H9 (cell line): Measurements from ENCODE around the gene FAM221B. TPM values are rescaled to one million over a fixed set of nuclear protein-coding genes. Genes with fewer than 3 reads are reported as not detected.

ENCODE experiments used
- DNase-seq: peaks from one replicate; pipeline ENCODE4 v3.0.0-alpha.2; 2017
- H2AFZ ChIP-seq: one replicate; pipeline ENCODE4 v1.6.1; 2013; ENCODE audit warnings: mild to moderate bottlenecking, low read length, control low read depth, moderate library complexity
- H2AK5ac ChIP-seq: 2 replicates; pipeline ENCODE4 v1.6.1; 2013; ENCODE audit warnings: low read length, control low read depth, mixed read lengths; ENCODE audit not compliant: insufficient read length
- H2BK120ac ChIP-seq: one replicate; pipeline ENCODE4 v1.6.1; 2013; ENCODE audit warnings: low read depth, mild to moderate bottlenecking, low read length, control low read depth, inconsistent platforms; ENCODE audit not compliant: poor library complexity, severe bottlenecking
- H2BK12ac ChIP-seq: 2 replicates; pipeline ENCODE4 v1.6.1; 2013; ENCODE audit warnings: low read length, control low read depth, mixed read lengths, low read depth; ENCODE audit not compliant: insufficient read length
- H2BK15ac ChIP-seq: 2 replicates; pipeline ENCODE4 v1.6.1; 2013; ENCODE audit warnings: low read depth, low read length, control low read depth
- H2BK20ac ChIP-seq: one replicate; pipeline ENCODE4 v1.6.1; 2013; ENCODE audit warnings: low read depth, mild to moderate bottlenecking, low read length, control low read depth, inconsistent platforms; ENCODE audit not compliant: poor library complexity, severe bottlenecking
- H2BK5ac ChIP-seq: 2 replicates; pipeline ENCODE4 v1.6.1; 2013; ENCODE audit warnings: low read length, control low read depth, mixed read lengths; ENCODE audit not compliant: insufficient read length
- H3K14ac ChIP-seq: 2 replicates; pipeline ENCODE4 v1.6.1; 2013; ENCODE audit warnings: low read length, control low read depth; ENCODE audit not compliant: insufficient read depth
- H3K18ac ChIP-seq: 2 replicates; pipeline ENCODE4 v1.6.1; 2013; ENCODE audit warnings: low read depth, mild to moderate bottlenecking, mixed read lengths, low read length, control low read depth; ENCODE audit not compliant: insufficient read length
- H3K23ac ChIP-seq: 2 replicates; pipeline ENCODE4 v1.6.1; 2013; ENCODE audit warnings: low read length, control low read depth, mixed read lengths, low read depth; ENCODE audit not compliant: insufficient read length
- H3K23me2 ChIP-seq: 2 replicates; pipeline ENCODE4 v1.6.1; 2013; ENCODE audit warnings: low read depth, mild to moderate bottlenecking, mixed read lengths, low read length, control low read depth; ENCODE audit not compliant: insufficient read length, poor library complexity, severe bottlenecking
- H3K27ac ChIP-seq: 2 replicates; pipeline ENCODE4 v1.5.1; 2013; ENCODE audit warnings: low read length, control low read depth, mixed read lengths, low read depth; ENCODE audit not compliant: insufficient read length
- H3K27me3 ChIP-seq: 2 replicates; pipeline ENCODE4 v1.6.1; 2013; ENCODE audit warnings: low read length, control low read depth, inconsistent platforms; ENCODE audit not compliant: insufficient read depth
- H3K4ac ChIP-seq: 2 replicates; pipeline ENCODE4 v1.6.1; 2013; ENCODE audit warnings: low read depth, mild to moderate bottlenecking, control low read depth, inconsistent platforms, low read length, moderate library complexity
- H3K4me1 ChIP-seq: 2 replicates; pipeline ENCODE4 v1.6.1; 2013; ENCODE audit warnings: low read length, control low read depth, inconsistent platforms; ENCODE audit not compliant: insufficient read depth
- H3K4me2 ChIP-seq: 2 replicates; pipeline ENCODE4 v1.6.1; 2013; ENCODE audit warnings: low read length, control low read depth, mixed read lengths; ENCODE audit not compliant: insufficient read length, insufficient read depth
- H3K56ac ChIP-seq: 2 replicates; pipeline ENCODE4 v1.6.1; 2013; ENCODE audit warnings: low read depth, mild to moderate bottlenecking, mixed read lengths, low read length, control low read depth; ENCODE audit not compliant: insufficient read length
- H3K79me1 ChIP-seq: 2 replicates; pipeline ENCODE4 v1.6.1; 2013; ENCODE audit warnings: low read depth, mild to moderate bottlenecking, moderate library complexity, low read length, control low read depth, inconsistent platforms; ENCODE audit not compliant: insufficient read depth, poor library complexity, severe bottlenecking
- H3K79me2 ChIP-seq: 2 replicates; pipeline ENCODE4 v1.6.1; 2013; ENCODE audit warnings: low read length, control low read depth, inconsistent platforms; ENCODE audit not compliant: insufficient read depth
- H3K9ac ChIP-seq: 2 replicates; pipeline ENCODE4 v1.6.1; 2013; ENCODE audit warnings: low read length, control low read depth, mixed read lengths; ENCODE audit not compliant: insufficient read length; ENCODE audit errors: extremely low read depth
- H3K9me3 ChIP-seq: one replicate; pipeline ENCODE4 v1.6.1; 2013; ENCODE audit warnings: low read depth, low read length, inconsistent platforms; ENCODE audit not compliant: control insufficient read depth
- H3T11ph ChIP-seq: one replicate; pipeline ENCODE4 v1.6.1; 2013; ENCODE audit warnings: mild to moderate bottlenecking, low read length, control low read depth, inconsistent platforms
- H4K20me1 ChIP-seq: one replicate; pipeline ENCODE4 v1.6.1; 2013; ENCODE audit not compliant: control insufficient read depth, insufficient read length, insufficient read depth
- H4K5ac ChIP-seq: 2 replicates; pipeline ENCODE4 v1.6.1; 2013; ENCODE audit warnings: low read depth, mild to moderate bottlenecking, mixed read lengths, low read length, control low read depth; ENCODE audit not compliant: insufficient read length
- H4K8ac ChIP-seq: replicated peaks from 2 replicates; pipeline ENCODE4 v1.6.1; 2013; ENCODE audit warnings: low read length, control low read depth, mixed read lengths, low read depth; ENCODE audit not compliant: insufficient read length
- H4K91ac ChIP-seq: 2 replicates; pipeline ENCODE4 v1.6.1; 2013; ENCODE audit warnings: low read depth, mild to moderate bottlenecking, moderate library complexity, mixed read lengths, low read length, control low read depth; ENCODE audit not compliant: insufficient read length
- H3K27ac Mint-ChIP-seq, 3 experiments: 2 replicates in 2 of 3; 3 replicates in 1 of 3; pipeline ENCODE4 v1.8.0; 2020 to 2021; ENCODE audit warnings: mixed read lengths in 3 of 3, mild to moderate bottlenecking in 1 of 3, moderate library complexity in 1 of 3
- H3K27me3 Mint-ChIP-seq: 2 replicates; pipeline ENCODE4 v1.8.0; 2021; ENCODE audit warnings: low read depth, mild to moderate bottlenecking, moderate library complexity, mixed read lengths
- H3K36me3 Mint-ChIP-seq, 3 experiments: 2 replicates in 2 of 3; 3 replicates in 1 of 3; pipeline ENCODE4 v1.8.0; 2020 to 2021; ENCODE audit warnings: low read depth in 3 of 3, mixed read lengths in 3 of 3; ENCODE audit not compliant: insufficient read depth in 1 of 3
- H3K4me1 Mint-ChIP-seq, 2 experiments: 2 replicates each; pipeline ENCODE4 v1.8.0; 2020; ENCODE audit warnings: mixed read lengths in 2 of 2
- H3K4me3 Mint-ChIP-seq, 2 experiments: 2 replicates in 1 of 2; 3 replicates in 1 of 2; pipeline ENCODE4 v1.8.0; 2020 to 2021; ENCODE audit warnings: mild to moderate bottlenecking in 2 of 2, mixed read lengths in 2 of 2, moderate library complexity in 1 of 2
- H3K9me3 Mint-ChIP-seq, 2 experiments: 2 replicates in 1 of 2; 3 replicates in 1 of 2; pipeline ENCODE4 v1.8.0; 2020; ENCODE audit warnings: mild to moderate bottlenecking in 2 of 2, mixed read lengths in 2 of 2, moderate library complexity in 1 of 2
- WGBS: extraction: QIAGEN DNeasy Blood & Tissue Kit; methylation state at CpG from one replicate; pipeline ENCODE4 v1.1.7; 2013; ENCODE audit warnings: missing lambda C conversion rate, low lambda C conversion rate, mixed read lengths; ENCODE audit not compliant: insufficient read length; ENCODE audit errors: extremely low coverage; 5-methylcytosine and 5-hydroxymethylcytosine counted together
- total RNA-seq: library from RNA; stranded (reverse); gene quantifications from 2 replicates; pipeline ENCODE4 v1.2.1, GENCODE V29; 2021
- TF ChIP-seq, protein P1 (sequence below): fragments of 200-600 bp; sonication (generic); conservative IDR thresholded peaks from 3 replicates; pipeline ENCODE4 v1.8.0; 2021; ENCODE audit warnings: antibody characterized with exemption, mild to moderate bottlenecking

Gene FAM221B
- total RNA-seq, 1 experiment from 2014 or later, result not detected

DNA sequence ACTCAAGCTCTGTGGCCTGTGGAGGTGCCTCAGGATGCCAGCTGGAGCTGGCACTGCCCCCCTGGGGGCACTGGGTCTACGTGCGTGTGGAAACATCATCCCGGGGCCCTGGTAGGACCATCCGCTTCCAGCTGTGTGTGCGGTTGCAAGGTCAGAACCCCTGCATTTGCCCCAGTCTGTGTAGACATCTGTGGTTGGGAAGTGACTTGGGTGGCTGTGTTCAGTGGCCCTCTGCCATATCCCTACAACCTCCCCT is 13.0 kb upstream of the FAM221B start:
- Histone ChIP-seq H2BK15ac (no peak overlapping the region), H3K79me1 (no peaks in the 10 kb centered on the region), H2BK120ac (no peak overlapping the region), H3K27ac (no peak overlapping the region), H3K79me2 (no peaks in the 10 kb centered on the region), H4K20me1 (no peaks in the 10 kb centered on the region), H3T11ph (no peak overlapping the region), H2BK20ac (no peak overlapping the region), H3K4me2 (no peak overlapping the region), H2BK12ac (no peak overlapping the region), H2AK5ac (no peak overlapping the region), H3K14ac (no peak overlapping the region), H2AFZ (no peak overlapping the region), H2BK5ac (no peak overlapping the region), H3K23me2 (peaks cover 7% of the 10 kb centered on the region), H3K9ac (no peak overlapping the region), H3K56ac (no peak overlapping the region), H3K18ac (no peak overlapping the region), H3K4me1 (peaks cover 14% of the 10 kb centered on the region; the same call in 1 of the 2 replicates), H3K4ac (no peak overlapping the region), H3K9me3 (no peaks in the 10 kb centered on the region), H3K27me3 (no peaks in the 10 kb centered on the region), H4K91ac (no peak overlapping the region), H3K23ac (no peak overlapping the region), H4K5ac (no peak overlapping the region), H4K8ac (no peak overlapping the region)
- no CpG with 5 or more reads among the region's 5 CpGs for WGBS
- TF ChIP-seq, protein P1, sequence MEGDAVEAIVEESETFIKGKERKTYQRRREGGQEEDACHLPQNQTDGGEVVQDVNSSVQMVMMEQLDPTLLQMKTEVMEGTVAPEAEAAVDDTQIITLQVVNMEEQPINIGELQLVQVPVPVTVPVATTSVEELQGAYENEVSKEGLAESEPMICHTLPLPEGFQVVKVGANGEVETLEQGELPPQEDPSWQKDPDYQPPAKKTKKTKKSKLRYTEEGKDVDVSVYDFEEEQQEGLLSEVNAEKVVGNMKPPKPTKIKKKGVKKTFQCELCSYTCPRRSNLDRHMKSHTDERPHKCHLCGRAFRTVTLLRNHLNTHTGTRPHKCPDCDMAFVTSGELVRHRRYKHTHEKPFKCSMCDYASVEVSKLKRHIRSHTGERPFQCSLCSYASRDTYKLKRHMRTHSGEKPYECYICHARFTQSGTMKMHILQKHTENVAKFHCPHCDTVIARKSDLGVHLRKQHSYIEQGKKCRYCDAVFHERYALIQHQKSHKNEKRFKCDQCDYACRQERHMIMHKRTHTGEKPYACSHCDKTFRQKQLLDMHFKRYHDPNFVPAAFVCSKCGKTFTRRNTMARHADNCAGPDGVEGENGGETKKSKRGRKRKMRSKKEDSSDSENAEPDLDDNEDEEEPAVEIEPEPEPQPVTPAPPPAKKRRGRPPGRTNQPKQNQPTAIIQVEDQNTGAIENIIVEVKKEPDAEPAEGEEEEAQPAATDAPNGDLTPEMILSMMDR, result no peak
- Mint-ChIP-seq H3K27ac (no peak overlapping the region), H3K4me1 (peaks cover 27 to 36% of the 10 kb centered on the region in 2 experiments), H3K27me3 (peaks cover 25% of the 10 kb centered on the region), H3K36me3 (no peaks in the 10 kb centered on the region; a peak in 2 of 7 replicates), H3K4me3 (no peak overlapping the region), H3K9me3 (no peaks in the 10 kb centered on the region)
- DNase-seq, result no peak
